Activated CD4-positive, alpha-beta T cell treated with anti-CD3 and anti-CD28 coated beads for 48 hours (primary cell): ENCODE measurements around the gene TRIM46.
A peak's percentile ranks its signal among the peaks of the same experiment; 100 is the strongest.

Experiments
- DNase-seq: peaks from one replicate; pipeline ENCODE4 v3.0.0-alpha.2; 2020

TRIM46 gene, protein sequence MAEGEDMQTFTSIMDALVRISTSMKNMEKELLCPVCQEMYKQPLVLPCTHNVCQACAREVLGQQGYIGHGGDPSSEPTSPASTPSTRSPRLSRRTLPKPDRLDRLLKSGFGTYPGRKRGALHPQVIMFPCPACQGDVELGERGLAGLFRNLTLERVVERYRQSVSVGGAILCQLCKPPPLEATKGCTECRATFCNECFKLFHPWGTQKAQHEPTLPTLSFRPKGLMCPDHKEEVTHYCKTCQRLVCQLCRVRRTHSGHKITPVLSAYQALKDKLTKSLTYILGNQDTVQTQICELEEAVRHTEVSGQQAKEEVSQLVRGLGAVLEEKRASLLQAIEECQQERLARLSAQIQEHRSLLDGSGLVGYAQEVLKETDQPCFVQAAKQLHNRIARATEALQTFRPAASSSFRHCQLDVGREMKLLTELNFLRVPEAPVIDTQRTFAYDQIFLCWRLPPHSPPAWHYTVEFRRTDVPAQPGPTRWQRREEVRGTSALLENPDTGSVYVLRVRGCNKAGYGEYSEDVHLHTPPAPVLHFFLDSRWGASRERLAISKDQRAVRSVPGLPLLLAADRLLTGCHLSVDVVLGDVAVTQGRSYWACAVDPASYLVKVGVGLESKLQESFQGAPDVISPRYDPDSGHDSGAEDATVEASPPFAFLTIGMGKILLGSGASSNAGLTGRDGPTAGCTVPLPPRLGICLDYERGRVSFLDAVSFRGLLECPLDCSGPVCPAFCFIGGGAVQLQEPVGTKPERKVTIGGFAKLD

DNA sequence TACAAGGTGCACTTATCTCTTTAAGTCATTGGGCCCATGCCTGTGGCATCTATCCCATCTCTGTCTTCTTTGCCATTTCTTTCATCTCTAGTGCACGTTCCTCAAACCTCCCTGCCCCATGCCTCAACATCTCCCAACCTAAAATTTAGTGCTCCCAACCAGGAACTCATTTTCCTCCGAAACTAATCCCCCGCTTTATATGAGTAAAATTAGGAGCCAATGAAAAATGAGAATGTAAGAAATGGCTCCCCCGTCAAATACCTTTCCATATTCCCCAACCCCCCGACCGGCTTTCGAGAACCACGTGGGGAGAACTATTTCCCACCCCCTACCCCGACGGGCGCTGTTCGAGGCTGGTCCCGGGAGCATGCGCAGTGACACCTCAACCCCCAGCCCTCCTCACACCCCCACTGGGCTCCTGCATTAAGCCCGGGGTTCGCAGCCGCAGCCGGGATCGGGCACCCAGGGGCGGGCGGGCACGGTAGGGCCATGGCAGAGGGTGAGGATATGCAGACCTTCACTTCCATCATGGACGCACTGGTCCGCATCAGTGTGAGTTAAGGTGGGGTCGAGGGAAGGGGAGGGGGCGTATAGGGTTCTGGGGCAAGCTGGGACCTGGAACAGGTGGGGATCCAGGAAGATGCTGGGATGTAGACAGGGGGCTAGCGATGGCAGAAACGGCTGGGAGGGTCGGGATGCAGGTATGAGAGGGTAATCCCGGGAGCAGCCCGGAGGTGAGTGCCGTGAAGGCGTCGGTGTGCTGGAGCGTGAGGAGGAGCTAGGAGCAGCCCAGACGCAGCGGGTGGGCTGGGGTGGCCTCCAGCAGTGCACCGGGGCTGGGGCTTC is at the start of gene TRIM46:
TRIM46 (plus strand) TSS at position 372 of the 846 bp plus-strand sequence; CDS start at position 490, 118 bp downstream.
- peak; percentile 82 for DNase-seq

DNA sequence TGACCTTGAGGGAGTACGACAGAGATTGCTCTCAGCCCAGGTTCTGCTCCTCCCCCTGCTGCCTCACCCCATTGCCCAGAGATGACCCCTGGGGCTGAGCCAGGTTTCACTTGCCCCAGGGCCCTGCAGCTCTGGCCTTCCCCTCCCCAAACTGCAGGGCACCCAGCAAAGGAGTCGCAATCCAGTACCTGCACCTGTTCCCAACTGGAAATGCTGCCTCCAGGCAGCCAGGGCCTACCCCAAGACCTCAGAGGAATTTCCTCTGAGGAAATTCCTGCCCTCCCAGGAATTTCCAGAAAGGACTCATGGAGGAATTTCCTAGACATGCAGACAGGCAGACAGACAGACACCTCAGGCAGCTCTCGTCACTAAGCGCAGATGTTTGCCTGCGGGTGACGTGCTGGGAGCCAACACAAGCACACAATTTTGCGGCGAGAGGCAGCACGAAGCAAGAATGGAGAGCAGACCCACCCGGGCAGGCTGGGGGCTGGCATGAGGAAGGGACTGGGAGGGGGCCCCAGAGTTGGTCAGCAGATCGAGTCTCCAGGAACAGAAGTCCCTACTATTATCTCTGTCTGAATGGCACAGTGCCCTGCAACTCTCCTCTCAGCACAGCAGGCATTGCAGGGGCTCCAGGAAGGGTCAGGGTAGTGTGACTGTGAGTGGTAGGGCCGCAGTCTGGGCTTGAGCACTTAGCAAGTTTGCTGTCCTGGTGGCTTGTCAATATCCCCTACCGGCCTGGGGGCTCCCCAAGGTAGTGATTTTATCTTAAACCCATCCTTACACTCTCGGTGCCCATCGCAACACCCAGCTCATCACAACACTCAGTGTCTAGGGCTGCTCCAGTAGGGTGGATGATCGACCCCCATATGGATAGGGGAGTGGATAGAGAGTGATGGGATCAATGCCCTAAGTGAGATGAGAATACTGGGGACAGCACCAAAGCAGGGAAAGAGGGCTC is 48.9 kb upstream of the TRIM46 start:
- no peak for DNase-seq

DNA sequence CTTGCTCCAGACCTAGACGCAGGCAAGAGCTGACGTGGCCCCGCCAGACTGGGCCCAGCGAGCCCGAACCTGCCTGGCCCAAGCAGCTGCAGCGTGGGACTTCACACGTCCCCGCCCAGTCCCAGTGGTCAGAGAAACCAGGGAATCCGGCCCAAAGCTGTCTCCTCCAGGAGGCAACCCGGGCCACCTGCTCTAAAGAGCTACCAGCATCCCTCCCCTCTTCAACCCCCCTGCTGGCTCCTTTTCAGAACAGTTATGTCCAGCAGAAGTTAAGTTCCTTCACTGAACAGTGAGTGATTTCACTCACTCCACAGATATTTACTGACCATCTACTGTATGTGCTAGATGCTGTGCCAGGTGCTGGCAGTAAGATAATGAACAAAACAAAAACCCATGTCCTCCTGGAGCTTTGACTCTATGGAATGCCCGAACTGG is 48.1 kb upstream of the TRIM46 start:
- no peak for DNase-seq

DNA sequence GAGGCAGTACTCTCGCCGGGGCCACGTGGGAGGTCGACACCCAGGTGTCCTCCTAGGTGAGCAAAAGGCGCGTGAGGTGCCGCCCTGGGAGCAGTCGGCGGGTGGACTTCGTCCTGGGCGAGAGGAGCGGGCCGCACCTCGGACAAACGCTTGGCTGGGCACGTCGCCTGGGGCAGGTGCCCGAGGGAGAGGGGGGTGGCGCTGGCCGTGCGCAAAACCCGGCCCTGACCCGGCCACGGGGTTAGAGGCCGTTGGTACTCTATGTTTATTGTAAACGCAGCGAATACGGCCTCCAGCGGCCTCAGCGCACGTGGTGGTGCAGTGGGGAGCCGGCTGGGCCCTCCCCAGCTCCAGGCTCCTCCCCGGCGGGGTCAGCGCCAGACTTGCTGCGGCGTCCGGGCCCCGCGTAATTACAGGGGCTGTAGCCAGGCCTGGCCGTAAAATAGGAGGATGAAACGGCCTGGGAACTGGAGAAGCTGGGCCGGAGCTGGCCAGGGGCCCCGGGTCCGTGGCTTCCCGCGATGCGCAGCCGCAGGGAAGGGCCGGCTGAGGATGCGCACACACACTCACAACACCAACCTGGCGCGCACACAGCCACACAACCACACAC is 47.6 kb upstream of the TRIM46 start:
- DNase-seq = no peak

DNA sequence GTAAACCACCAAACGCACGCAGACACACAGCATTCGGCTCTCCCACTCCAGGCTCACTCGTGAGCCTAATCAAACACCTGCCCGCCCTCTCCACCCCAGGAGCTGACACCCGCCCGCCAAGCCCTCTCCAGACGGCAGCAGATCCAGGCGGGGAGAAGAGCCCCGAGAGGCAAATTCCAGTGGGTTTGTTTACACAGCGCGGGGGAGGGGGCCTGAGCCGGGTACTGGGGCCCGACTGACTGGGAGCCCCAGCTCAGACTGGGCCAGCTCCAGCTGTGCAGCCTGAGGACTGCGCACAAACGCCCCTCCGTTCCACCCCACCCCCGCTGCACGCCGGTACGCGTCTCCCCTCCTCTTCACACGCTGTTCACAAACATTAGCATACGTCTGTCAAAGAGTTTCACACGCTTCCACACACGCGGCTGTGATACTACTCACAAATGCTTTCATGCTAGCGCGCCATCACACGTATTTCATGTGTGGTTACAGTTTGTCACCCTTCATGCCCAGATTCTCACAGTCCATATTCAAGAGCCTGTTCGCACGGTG is 47.0 kb upstream of the TRIM46 start:
- DNase-seq = peak; percentile 58

DNA sequence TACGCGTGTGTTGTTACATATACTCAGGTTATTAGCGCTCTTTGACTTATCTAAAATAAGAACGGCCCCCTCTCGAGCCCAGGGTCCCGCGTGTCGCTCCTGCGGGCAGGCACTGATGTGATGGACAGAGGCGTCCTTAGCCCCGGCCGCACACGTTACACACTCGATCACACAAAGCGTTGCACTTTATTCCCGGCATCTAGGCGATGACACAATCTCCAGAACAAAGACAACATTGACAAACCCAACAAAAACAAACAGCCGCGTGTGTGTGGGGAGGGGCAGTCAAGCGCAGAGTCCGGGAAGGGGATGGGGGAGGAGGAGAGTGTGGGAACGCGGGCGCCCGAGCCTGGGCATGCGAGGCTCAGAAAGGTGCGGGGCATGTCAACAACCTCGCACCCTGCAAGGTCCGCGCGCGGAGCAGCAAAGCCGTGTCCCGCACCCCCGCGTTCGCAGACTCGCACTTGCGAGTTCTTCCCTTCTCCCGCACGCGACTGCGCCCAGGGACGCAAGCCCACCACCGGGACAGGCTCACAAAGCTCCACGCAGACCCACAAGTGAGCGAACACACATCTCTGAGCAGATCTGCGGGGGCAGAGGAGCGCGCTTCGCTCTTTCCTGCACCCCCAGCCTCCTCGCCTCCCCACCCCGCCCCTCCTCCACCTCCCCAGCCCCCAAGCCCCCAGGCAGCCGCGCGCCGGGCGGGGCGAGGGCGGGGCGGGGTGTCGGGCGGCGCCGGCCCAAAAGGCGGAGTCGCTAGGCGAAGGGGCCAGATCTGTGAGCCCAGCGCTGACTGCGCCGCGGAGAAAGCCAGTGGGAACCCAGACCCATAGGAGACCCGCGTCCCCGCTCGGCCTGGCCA is 46.3 kb upstream of the TRIM46 start, which contains the start of gene EFNA1:
EFNA1 (plus strand) TSS at position 772 of the 862 bp plus-strand sequence. CDS start 102 bp downstream, outside the sequence.
- peak; percentile 42 for DNase-seq

DNA sequence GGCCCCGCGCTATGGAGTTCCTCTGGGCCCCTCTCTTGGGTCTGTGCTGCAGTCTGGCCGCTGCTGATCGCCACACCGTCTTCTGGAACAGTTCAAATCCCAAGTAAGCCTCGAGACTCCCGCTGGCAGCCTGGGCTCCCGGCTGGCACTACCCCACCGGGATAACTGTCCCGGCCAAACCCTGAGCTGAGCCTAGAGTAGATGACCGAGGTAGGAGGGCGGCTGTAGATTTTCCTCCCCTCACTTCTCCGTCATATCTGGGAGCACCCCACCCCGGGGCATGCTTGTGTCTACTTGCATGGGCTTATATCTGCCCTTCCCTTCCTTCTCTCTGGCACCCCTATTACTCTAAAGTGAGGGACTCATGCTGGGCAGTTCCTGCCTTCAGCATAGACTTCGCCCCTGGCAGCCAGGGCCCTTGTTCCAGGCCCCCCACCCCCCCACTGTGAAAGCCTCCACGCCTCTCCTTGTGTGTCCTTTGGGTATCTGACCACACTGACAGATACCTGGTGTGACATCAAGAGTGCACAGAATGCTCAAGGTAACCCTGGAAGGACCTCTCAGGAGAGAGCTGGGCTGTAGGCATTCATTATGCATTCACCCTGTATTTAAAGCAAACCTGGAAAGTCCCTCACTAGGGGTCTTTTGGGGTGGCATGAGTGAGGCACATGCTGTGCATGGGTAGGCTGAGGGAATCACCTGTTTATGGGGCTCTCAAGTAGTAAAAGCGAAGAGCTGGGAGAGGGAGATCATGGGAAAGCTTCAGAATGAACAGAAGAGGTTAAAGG is 45.5 kb upstream of the TRIM46 start:
- no peak for DNase-seq

DNA sequence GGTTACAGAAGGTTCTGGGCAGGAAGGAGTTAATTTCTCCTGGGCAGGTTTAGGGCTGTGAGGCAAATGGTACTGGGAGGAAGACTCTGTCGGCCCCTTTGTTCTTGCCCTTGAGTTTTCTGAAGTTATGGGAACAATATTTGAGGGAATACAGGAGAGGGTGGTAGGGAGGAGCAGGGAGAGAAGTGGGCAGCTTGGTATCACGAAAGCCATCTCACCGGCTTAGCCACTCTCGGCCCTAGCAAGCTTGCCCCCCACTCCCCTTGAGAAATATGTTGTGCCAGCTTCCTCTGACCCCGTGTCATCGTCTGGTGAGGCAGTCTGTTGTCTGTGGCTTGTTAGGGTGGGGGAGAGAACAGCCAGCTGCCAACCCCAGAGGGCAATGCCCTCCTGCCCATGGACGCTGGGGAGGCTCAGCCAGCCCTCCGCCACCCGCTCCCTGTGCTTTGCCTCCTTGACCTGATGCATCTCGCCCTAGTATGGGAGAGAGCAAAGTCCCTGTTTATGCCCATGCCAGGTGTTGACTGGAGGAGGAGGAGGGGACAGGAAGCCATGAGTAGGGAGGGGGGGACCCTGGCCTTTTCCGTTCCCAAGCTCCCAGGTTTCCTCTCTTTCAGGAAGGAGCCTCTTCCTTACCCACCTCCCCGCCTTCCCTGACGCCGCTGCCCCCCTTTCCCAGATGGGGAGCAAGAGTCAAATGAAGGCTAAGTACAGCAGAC is 44.7 kb upstream of the TRIM46 start:
- no peak for DNase-seq

DNA sequence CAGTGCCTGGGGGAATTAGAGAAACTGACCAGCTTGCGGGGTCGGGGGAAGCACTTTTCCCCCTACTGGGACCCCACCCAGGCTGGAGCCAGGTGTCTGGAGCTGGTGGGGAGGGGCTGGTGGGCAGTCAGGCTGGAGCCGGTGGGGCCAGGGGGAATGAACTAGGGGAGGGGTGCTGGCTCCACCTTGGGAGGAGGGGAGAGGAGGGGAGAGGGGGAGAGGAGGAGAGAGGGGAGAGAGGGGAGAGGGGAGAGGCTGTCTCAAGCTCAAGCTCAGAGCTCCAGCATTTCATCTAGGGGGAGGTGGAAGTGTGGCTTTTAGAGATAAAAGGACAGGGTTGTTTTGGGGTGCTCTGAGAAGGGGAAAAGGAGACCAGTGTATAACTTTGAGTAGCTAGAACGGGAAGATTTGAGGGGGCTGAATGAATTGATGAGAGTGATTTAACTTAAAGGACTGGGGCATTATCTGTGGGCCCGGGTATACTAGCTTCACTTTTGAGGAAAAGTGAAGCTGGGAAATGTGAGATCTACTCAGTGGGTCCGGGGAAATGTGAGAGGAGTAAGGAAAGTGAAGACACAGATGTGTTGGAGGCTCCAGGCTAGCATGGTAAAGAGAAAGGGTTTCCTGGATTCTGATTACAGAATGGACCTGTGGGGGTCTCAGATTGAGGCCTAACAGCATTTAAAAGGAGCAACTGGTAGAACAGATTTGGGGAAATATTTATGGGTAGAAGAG is 43.2 kb upstream of the TRIM46 start:
- DNase-seq = no peak

DNA sequence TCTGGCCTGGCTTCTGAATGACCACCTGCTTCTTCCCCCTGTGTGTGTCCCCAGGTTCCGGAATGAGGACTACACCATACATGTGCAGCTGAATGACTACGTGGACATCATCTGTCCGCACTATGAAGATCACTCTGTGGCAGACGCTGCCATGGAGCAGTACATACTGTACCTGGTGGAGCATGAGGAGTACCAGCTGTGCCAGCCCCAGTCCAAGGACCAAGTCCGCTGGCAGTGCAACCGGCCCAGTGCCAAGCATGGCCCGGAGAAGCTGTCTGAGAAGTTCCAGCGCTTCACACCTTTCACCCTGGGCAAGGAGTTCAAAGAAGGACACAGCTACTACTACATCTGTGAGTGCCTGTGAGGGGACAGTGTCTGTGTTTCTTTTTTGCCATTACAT is 42.4 kb upstream of the TRIM46 start:
- no peak for DNase-seq

DNA sequence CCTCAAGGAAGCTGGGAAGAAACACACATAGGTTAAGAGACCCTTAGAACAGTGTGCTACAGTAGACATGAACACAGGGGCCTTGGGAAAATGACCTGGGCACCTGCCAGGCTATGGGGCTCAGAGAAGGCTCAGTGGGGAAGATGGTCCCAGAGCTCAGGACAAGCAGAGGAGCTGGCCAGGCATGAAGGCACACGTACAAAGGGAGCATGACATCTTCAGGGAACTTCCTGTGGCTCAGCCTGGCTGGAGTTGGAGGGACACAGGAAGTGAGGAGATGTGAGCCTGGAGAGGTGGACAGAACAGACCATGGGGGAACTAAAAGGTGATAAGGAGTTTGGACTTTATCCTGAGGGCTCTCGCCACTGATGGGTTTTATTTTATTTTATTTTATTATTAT is 41.8 kb upstream of the TRIM46 start:
- no peak for DNase-seq

DNA sequence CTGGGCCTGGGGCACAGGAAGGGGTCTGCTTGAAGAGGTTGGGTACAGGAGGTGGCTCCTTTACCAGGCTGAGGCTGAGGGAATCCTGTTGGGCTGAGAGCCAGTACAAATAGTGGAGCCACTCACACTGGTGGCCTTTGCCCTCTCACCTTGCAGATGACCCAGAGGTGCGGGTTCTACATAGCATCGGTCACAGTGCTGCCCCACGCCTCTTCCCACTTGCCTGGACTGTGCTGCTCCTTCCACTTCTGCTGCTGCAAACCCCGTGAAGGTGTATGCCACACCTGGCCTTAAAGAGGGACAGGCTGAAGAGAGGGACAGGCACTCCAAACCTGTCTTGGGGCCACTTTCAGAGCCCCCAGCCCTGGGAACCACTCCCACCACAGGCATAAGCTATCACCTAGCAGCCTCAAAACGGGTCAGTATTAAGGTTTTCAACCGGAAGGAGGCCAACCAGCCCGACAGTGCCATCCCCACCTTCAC is 39.8 kb upstream of the TRIM46 start:
- DNase-seq = no peak

DNA sequence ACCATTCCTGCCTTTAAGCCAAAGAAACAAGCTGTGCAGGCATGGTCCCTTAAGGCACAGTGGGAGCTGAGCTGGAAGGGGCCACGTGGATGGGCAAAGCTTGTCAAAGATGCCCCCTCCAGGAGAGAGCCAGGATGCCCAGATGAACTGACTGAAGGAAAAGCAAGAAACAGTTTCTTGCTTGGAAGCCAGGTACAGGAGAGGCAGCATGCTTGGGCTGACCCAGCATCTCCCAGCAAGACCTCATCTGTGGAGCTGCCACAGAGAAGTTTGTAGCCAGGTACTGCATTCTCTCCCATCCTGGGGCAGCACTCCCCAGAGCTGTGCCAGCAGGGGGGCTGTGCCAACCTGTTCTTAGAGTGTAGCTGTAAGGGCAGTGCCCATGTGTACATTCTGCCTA is 39.3 kb upstream of the TRIM46 start:
- no peak for DNase-seq

DNA sequence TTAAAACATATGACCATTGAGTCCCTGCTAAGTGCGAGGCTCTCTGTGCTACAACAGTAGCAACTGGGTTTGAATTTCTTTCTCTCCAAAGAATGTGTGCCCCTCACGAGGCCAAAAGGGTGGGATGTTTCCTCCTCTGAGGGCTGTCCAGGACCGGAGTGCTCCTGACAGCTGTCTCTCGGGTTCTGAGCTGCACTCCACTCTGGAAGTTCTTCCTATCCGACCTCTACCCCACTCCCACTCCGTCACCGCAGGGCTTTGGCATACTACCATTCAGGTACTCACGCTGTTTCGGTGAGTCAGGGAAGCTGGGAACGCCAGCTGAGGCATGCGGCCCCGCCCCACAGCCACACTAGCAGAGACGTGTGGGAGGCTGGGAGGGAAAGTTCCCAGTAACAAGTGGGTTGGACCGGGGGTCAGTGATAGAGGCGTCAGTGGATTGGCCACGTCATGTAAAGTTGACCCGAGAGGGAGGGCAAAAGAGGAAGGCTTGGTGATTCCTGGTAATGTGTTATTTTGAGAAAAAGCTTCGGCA is 38.7 kb upstream of the TRIM46 start:
- peak; percentile 87 for DNase-seq

DNA sequence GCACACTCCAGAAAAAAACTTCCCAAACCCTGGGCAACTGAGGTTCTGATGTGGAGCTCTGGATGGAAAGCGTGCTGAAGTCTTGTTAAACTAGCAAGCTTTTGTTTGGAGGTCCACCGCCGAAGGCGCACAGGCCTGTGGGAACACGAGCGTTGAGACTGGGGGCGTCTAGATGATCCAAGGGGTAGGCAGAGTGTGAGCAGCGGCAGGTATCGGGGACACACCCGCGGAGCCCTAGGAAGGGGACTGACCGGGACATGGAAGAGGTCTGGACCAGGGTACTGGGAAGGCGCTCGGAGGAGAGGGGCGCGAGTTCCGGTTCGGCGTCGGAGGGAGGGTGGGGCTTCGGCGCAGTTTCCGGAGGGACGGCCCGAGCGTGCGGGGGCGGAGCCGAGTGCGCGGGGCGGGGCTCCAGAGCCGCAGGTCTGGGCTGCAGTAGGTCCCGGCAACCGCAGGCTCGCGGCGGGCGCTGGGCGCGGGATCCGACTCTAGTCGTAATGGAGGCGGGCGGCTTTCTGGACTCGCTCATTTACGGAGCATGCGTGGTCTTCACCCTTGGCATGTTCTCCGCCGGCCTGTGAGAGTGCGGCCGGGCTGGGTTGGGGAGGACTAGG is 38.1 kb upstream of the TRIM46 start, which contains the start of gene SLC50A1:
SLC50A1 (plus strand) TSS at position 438 of the 614 bp plus-strand sequence; CDS start at position 498, 60 bp downstream.
- DNase-seq = peak; percentile 96

DNA sequence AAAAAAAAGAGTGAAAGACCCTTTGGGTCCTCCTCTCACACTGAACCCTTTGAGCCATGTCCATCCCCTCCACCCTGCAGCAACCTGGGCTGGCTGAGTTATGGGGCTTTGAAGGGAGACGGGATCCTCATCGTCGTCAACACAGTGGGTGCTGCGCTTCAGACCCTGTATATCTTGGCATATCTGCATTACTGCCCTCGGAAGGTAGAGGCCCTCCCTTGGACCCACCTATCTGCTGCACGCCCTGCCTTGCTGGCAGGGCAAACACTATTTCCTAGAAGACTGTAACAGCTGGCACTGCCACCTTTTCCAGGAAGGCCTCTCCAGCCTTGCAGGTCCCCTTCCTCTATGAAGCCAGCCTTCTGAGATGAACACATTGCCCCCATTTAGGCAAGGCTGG is 36.9 kb upstream of the TRIM46 start:
- no peak for DNase-seq
